Smooth muscle cell of the coronary artery (primary cell): ENCODE data around the gene ZNF222. TPM values are rescaled to one million over a fixed set of nuclear protein-coding genes. Genes with fewer than 3 reads are reported as not detected.

ENCODE experiments used
- total RNA-seq: library from RNA; depleted of rRNA; stranded (reverse); fragments of >200 nt; gene quantifications from 2 replicates; pipeline ENCODE4 v1.2.3, GENCODE V29; 2014; ENCODE audit warnings: low replicate concordance

ZNF222 gene
- 4.3 and 8.9 TPM in 2 replicates for total RNA-seq

DNA sequence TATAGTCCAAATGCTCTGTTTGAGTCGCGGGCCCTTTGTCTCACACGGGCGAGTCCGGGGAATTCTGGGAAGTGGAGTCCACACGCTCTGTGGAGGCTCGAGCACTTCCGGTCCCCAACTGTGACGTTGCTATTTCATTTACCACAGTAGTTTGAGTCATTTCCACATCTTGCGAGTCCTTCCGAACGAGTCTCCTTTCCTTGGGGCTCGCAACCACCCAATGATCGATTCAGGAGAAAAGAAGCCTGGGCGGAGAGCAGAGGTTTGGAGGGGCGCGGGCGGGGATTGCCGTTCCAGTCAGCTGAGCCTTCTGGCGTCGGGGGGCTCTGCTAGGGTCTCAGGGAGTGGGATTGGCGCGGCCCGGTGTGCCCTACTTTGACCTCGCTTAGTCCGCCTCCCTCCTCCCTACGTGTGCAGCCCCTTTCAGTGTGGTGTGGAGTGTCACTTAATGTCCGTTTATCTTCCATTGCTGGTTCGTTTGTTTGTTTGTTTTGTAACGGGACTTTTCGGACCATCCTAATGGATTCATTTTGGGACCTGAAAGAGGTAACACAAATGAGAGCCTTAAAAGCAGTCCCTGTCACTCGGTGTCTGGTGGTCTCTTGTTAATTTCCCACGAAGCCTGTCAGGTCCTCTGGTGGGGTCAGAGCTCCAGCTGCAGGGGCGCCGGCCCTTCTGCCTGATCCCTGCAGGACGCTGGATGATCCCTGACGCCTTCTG, at the start of gene ZNF222:
Gene ZNF222, plus strand, starts transcription at position 163 of the 720 bp plus-strand sequence. Its CDS starts 58 bp downstream, at position 221.

DNA sequence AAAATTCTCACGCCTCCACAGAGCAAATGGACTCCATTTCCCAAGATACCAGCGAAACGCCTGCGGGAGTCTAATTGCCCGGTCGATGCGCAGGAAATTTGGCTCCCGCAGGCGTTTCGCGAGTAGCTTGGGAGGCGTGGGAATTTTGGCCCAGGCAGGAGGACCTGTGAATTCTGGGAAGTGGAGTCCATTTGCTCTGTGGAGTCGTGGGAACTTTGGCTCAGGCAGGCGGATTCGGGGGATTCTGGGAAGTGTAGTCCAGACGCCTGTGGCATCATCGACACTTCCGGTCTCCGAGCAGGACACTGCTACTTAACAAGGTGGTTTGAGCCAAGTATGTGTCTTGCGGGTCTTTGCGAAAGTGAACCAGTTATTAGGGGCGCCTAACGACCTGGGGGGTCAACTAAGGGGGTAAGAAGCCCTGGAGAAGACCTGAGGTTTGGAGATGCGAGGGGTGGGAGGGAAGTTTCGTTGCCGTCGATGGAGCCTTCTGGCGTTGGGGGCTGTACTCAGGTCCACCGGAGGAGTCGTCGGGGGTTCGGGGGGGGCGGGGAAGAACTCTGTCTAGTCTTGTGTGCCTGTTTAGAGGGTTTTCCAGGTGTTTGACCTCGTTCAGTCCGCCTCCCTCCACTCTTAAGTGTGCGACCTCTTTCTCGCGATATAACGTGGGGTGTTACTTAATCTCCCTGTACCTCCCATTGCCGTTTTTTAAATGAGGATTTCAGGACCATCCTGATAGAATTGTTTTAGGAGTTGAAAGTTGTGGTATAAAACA, 41.1 kb upstream of the ZNF222 start, which contains the start of gene ZNF155:
Gene ZNF155, plus strand, starts transcription at position 277 of the 775 bp plus-strand sequence. CDS start 4,356 bp downstream, outside the sequence.

DNA sequence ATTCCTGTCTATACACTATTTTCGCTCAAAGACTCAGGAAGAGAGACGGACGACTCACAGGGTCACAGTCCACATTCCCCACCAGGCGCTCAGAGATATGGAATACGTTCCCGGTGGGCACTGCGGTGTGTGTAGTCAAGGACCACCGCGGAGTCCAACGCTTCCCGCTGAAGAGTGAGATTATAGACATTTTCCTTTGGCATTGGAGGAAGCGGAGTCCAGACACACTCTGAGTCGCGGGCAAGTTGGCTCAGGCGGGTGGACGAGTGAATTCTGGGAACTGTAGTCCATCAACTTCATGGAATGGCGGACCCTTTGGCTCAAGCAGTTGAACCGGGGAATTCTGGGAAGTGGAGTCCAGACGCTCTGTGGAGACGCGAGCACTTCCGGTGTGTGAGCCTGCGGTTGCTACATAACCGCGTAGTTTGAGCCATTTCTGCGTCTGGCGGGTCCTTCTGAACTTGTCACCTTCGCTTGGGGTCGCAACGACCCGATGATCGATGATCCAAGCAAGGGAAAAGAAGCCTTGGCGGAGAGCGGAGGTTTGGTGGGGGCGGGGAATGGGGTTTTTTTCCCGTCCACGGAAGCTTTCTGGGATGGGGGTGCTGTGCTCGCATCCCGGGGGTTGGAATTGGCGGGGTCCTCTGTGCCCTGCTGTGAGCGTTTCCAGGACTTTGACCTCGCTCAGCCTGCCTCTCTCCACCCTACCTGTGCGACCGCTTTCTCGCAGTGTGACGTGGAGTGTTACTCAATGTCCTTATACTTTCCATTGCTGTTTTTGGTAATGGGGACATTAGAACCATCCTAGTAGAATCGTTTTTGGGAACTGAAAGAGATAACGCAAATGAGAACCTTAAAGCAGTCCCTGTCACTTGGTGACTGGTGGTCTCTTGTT, 22.4 kb upstream of the ZNF222 start, which contains the start of gene ZNF230:
Gene ZNF230, plus strand, starts transcription at position 392 of the 895 bp plus-strand sequence. CDS start 4,122 bp downstream, outside the sequence.

DNA sequence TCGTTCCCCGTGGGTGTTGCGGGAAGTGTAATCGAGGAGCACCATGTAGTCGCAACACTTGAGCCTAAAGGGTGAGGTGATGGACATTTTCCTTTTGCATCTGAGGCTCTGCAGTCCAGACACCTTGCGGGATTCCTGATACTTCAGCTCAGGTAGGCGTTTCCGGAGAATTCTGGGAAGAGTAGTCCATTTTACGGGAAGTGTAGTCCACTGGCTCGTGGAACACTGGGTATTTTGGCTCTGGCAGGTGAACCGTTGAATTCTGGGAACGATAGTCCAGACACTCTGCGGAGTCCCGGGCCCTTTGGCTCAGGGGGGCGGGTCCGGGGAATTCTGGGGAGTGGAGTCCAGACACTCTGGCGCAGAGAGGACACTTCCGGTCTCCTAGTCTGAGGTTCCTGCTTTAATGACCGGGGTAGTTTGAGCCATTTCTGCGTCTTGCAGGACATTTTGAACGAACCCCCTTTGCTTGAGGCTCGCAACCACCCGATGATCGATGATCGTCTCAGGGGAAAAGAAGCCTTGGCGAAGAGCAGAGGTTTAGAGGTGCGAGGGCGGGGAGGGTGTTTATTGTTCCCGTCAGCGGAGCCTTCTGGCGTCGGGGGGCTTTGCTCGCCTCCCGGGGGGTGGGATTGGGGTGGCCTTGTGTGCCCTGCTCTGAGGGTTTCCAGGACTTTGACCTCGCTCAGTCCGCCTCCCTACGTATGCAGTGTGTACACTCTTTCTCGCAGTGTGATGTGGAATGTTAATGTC, 26.6 kb downstream of the ZNF222 start, which contains the start of gene ZNF223:
Gene ZNF223, plus strand, starts transcription at position 387 of the 753 bp plus-strand sequence. CDS start 3,141 bp downstream, outside the sequence.

DNA sequence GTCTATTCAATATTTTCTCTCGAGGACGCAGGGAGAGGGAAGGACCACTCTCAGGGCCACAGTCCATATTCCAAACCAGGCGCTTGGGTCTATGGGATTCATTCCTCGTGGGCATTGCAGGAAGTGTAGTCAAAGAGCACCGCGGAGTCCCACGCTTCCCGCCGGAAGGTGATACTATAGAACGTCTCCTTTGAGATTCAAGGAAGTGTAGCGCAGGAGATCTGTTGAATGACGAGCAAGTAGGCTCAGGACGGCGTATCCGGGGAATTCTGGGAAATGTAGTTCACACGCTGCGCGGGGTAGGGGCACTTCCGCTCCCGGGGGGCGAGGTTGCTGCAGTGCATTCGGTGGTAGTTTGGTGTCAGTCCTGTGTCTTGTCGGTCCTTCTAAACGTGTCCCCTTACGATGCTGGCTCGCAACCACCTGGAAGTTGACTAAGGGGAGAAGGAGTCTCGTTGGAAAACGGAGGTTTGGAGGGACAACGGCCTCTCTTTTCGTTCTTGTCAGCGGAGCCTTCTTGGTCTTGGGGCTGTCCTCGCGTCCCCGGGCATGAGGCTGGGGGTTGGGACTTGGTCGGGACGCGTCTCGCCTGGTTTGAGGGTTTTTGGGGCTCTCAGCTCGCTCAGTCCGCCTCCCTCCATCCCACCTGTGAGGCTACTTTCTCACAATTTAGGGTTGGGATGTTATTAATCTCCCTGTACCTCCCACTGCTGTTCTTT, 46.8 kb downstream of the ZNF222 start, which contains the start of gene ZNF284:
Gene ZNF284, plus strand, starts transcription at position 336 of the 719 bp plus-strand sequence. CDS start 4,231 bp downstream, outside the sequence.

Other genes starting within 250 kb of the ZNF222 start
- 3.4 and 7.5 TPM in 2 replicates for gene KCNN4, start 244.4 kb upstream of the ZNF222 start, total RNA-seq
- gene LYPD5, start 222.9 kb upstream of the ZNF222 start, total RNA-seq: 0.68 and 1.2 TPM in 2 replicates
- 5.5 and 11.3 TPM in 2 replicates for gene ZNF283, start 198.1 kb upstream of the ZNF222 start, total RNA-seq
- gene ZNF404, start 141.4 kb upstream of the ZNF222 start, total RNA-seq: 2.6 TPM in 2 replicates
- 15.5 and 16.1 TPM in 2 replicates for gene ZNF45, start 90.1 kb upstream of the ZNF222 start, total RNA-seq
- gene ZNF221, start 74.2 kb upstream of the ZNF222 start, total RNA-seq: 6.3 and 8.4 TPM in 2 replicates
- gene ZNF155, start 41.2 kb upstream of the ZNF222 start, total RNA-seq: 7.0 and 9.8 TPM in 2 replicates
- gene ZNF230, start 22.4 kb upstream of the ZNF222 start, total RNA-seq: 3.3 and 8.7 TPM in 2 replicates
- gene ZNF223, start 26.7 kb downstream of the ZNF222 start, total RNA-seq: 4.2 and 6.1 TPM in 2 replicates
- gene ZNF284, start 46.8 kb downstream of the ZNF222 start, total RNA-seq: 2.1 and 3.3 TPM in 2 replicates
- gene ZNF224, start 69.0 kb downstream of the ZNF222 start, total RNA-seq: 27.6 and 28.4 TPM in 2 replicates
- gene ZNF225, start 88.0 kb downstream of the ZNF222 start, total RNA-seq: 6.7 and 8.8 TPM in 2 replicates
- gene ZNF234, start 116.2 kb downstream of the ZNF222 start, total RNA-seq: 8.1 and 9.2 TPM in 2 replicates
- 16.3 and 24.9 TPM in 2 replicates for gene ZNF226, start 139.7 kb downstream of the ZNF222 start, total RNA-seq
- gene ZNF227, start 187.2 kb downstream of the ZNF222 start, total RNA-seq: 13.5 and 16.5 TPM in 2 replicates
- gene ZNF233, start 234.5 kb downstream of the ZNF222 start, total RNA-seq: 1.3 and 2.2 TPM in 2 replicates